H1 (cell line): Measurements from ENCODE around the gene UBE4B. TPM values are rescaled to one million over a fixed set of nuclear protein-coding genes. Genes with fewer than 3 reads are reported as not detected.

ENCODE experiments used
- CTCF ChIA-PET: fragments of 300-600 bp; sonication (Branson Sonifier 250); formaldehyde crosslinking; loops from one replicate; lab custom pipeline; 2021; ENCODE audit not compliant: partially characterized antibody; lab: Charles Lee
- POLR2A ChIA-PET: fragments of 300-600 bp; sonication (Branson Sonifier 250); formaldehyde crosslinking; loops from one replicate; lab custom pipeline; 2021; ENCODE audit warnings: inconsistent platforms; ENCODE audit not compliant: partially characterized antibody; lab: Charles Lee
- DNase-seq, 2 experiments: peaks; one replicate each; pipeline versions ENCODE4 v3.0.0 to v3.0.0-alpha.2; 2010 to 2022; ENCODE audit warnings: low spot score in 2 of 2, low read depth in 1 of 2, mixed read lengths in 1 of 2
- FAIRE-seq: peaks from 2 replicates; lab custom pipeline; 2011; peaks lifted over from hg19 to GRCh38; lab: Jason Lieb, UNC
- H2AFZ ChIP-seq: 2 replicates; pipeline ENCODE4 v1.8.1; 2012; ENCODE audit warnings: low read length, inconsistent platforms
- H2AK5ac ChIP-seq: 2 replicates; pipeline ENCODE4 v1.6.1; 2013; ENCODE audit warnings: low read depth, low read length
- H2BK120ac ChIP-seq: replicated peaks from 2 replicates; pipeline ENCODE3; 2013; ENCODE audit warnings: low read depth, low read length, inconsistent platforms
- H2BK12ac ChIP-seq: 2 replicates; pipeline ENCODE4 v1.6.1; 2013; ENCODE audit warnings: low read depth, low read length
- H2BK15ac ChIP-seq: 2 replicates; pipeline ENCODE4 v1.6.1; 2013; ENCODE audit warnings: low read length
- H2BK20ac ChIP-seq: 2 replicates; pipeline ENCODE4 v1.6.1; 2013; ENCODE audit warnings: low read length
- H2BK5ac ChIP-seq: 2 replicates; pipeline ENCODE4 v1.6.1; 2013; ENCODE audit warnings: low read depth, low read length
- H3K14ac ChIP-seq: 2 replicates; pipeline ENCODE4 v1.6.1; 2013; ENCODE audit warnings: inconsistent platforms; ENCODE audit not compliant: insufficient read length
- H3K18ac ChIP-seq: 2 replicates; pipeline ENCODE4 v1.6.1; 2013; ENCODE audit warnings: low read length; ENCODE audit errors: extremely low read depth
- H3K23ac ChIP-seq: 2 replicates; pipeline ENCODE4 v1.6.1; 2013; ENCODE audit warnings: inconsistent platforms; ENCODE audit not compliant: insufficient read length
- H3K23me2 ChIP-seq: 2 replicates; pipeline ENCODE4 v1.6.1; 2013; ENCODE audit warnings: low read depth, low read length
- H3K27ac ChIP-seq: 2 replicates; pipeline ENCODE4 v1.6.1; 2011; ENCODE audit warnings: low read depth, low read length, inconsistent platforms
- H3K27me3 ChIP-seq, 4 experiments: replicated peaks in 1 of 4; 1 replicate in 1 of 4; 2 replicates in 3 of 4; pipeline versions ENCODE4 v1.6.1 to v1.8.1; 2011 to 2013; ENCODE audit warnings: low read length in 3 of 4, mild to moderate bottlenecking in 3 of 4, inconsistent platforms in 2 of 4, mixed read lengths in 2 of 4, moderate library complexity in 1 of 4; ENCODE audit not compliant: control insufficient read depth in 3 of 4, insufficient read depth in 3 of 4; ENCODE audit errors: extremely low read depth in 1 of 4
- H3K36me3 ChIP-seq, 4 experiments: 2 replicates each; pipeline versions ENCODE4 v1.6.1 to v1.8.1; 2011 to 2013; ENCODE audit warnings: mild to moderate bottlenecking in 4 of 4, low read length in 3 of 4, moderate library complexity in 2 of 4, control low read depth in 1 of 4, inconsistent platforms in 1 of 4; ENCODE audit not compliant: insufficient read depth in 4 of 4, control insufficient read depth in 2 of 4
- H3K4ac ChIP-seq: replicated peaks from 2 replicates; pipeline ENCODE3; 2013; ENCODE audit warnings: low read length, low read depth, mixed read lengths, inconsistent platforms; ENCODE audit not compliant: insufficient read length
- H3K4me1 ChIP-seq, 4 experiments: replicated peaks in 1 of 4; 1 replicate in 1 of 4; 2 replicates in 3 of 4; pipeline versions ENCODE4 v1.6.1 to v1.8.1; 2011 to 2013; ENCODE audit warnings: low read length in 3 of 4, inconsistent platforms in 2 of 4, mixed read lengths in 1 of 4; ENCODE audit not compliant: insufficient read depth in 4 of 4, control insufficient read depth in 3 of 4
- H3K4me2 ChIP-seq, 2 experiments: 2 replicates each; pipeline versions ENCODE4 v1.6.1 to v1.8.1; 2011 to 2013; ENCODE audit warnings: low read depth in 2 of 2, low read length in 2 of 2, control low read depth in 1 of 2, inconsistent platforms in 1 of 2, mild to moderate bottlenecking in 1 of 2; ENCODE audit not compliant: insufficient read depth in 1 of 2
- H3K4me3 ChIP-seq, 4 experiments: fragments of 200-600, 300-600 bp in 1 of 4; sonication (generic), shearing (Covaris generic), sonication (Bioruptor Twin) in 1 of 4; 2 replicates each; pipeline versions ENCODE4 v1.5.1 to v1.8.1; 2011 to 2016; ENCODE audit warnings: low read length in 4 of 4, low read depth in 3 of 4, control low read depth in 2 of 4, inconsistent platforms in 2 of 4, mild to moderate bottlenecking in 2 of 4, mixed read lengths in 1 of 4, moderate library complexity in 1 of 4; ENCODE audit not compliant: insufficient read depth in 2 of 4; ENCODE audit errors: extremely low read depth in 1 of 4
- H3K56ac ChIP-seq: replicated peaks from 2 replicates; pipeline ENCODE3; 2013; ENCODE audit warnings: low read depth, mild to moderate bottlenecking, mixed read lengths, low read length, inconsistent platforms; ENCODE audit not compliant: insufficient read length
- H3K79me1 ChIP-seq: 2 replicates; pipeline ENCODE4 v1.6.1; 2013; ENCODE audit warnings: low read depth, low read length, control low read depth
- H3K79me2 ChIP-seq, 2 experiments: 2 replicates each; pipeline versions ENCODE4 v1.6.1 to v1.8.1; 2012 to 2013; ENCODE audit warnings: low read length in 2 of 2, mild to moderate bottlenecking in 2 of 2, inconsistent platforms in 1 of 2; ENCODE audit not compliant: insufficient read depth in 2 of 2, control insufficient read depth in 1 of 2
- H3K9ac ChIP-seq, 4 experiments: replicated peaks in 1 of 4; 1 replicate in 1 of 4; 2 replicates in 3 of 4; pipeline versions ENCODE4 v1.6.1 to v1.8.1; 2011 to 2013; ENCODE audit warnings: low read depth in 3 of 4, low read length in 3 of 4, control low read depth in 2 of 4, mild to moderate bottlenecking in 2 of 4, moderate library complexity in 2 of 4, inconsistent platforms in 1 of 4; ENCODE audit errors: extremely low read depth in 1 of 4
- H3K9me3 ChIP-seq, 2 experiments: 2 replicates each; pipeline versions ENCODE4 v1.6.1 to v1.8.1; 2012 to 2013; ENCODE audit warnings: mild to moderate bottlenecking in 2 of 2, moderate library complexity in 2 of 2, control low read depth in 1 of 2, inconsistent platforms in 1 of 2, low read depth in 1 of 2, low read length in 1 of 2, mixed read lengths in 1 of 2; ENCODE audit not compliant: insufficient read depth in 2 of 2
- H4K20me1 ChIP-seq, 2 experiments: replicated peaks in 1 of 2; 2 replicates each; pipeline versions ENCODE3 to v1.8.1; 2011 to 2013; ENCODE audit warnings: inconsistent platforms in 2 of 2, low read length in 2 of 2, mild to moderate bottlenecking in 1 of 2; ENCODE audit not compliant: insufficient read depth in 2 of 2, control insufficient read depth in 1 of 2
- H4K5ac ChIP-seq: 2 replicates; pipeline ENCODE4 v1.6.1; 2013; ENCODE audit warnings: low read length, low read depth, mixed read lengths, inconsistent platforms; ENCODE audit not compliant: insufficient read length
- H4K8ac ChIP-seq: 2 replicates; pipeline ENCODE4 v1.8.0; 2013; ENCODE audit warnings: mild to moderate bottlenecking, moderate library complexity, low read length, inconsistent platforms; ENCODE audit not compliant: insufficient read depth; ENCODE audit errors: extremely low read depth
- H4K91ac ChIP-seq: replicated peaks from 2 replicates; pipeline ENCODE3; 2013; ENCODE audit warnings: low read length, mixed read lengths, inconsistent platforms; ENCODE audit not compliant: insufficient read length
- POU5F1 ChIP-seq: IDR thresholded peaks from 2 replicates; pipeline ENCODE4 v1.6.1; 2011; ENCODE audit warnings: low read depth, mild to moderate bottlenecking, low read length, moderate library complexity
- RAD21 ChIP-seq, 2 experiments: IDR thresholded peaks in 1 of 2; conservative IDR thresholded peaks in 1 of 2; 2 replicates each; pipeline ENCODE4 v1.6.1; 2011; ENCODE audit warnings: low read depth in 2 of 2, low read length in 2 of 2, improper control_type of control experiment in 1 of 2, inconsistent platforms in 1 of 2, mild to moderate bottlenecking in 1 of 2, moderate library complexity in 1 of 2
- polyA plus RNA-seq, 7 experiments: library from polyadenylated mRNA; depleted of rRNA in 3 of 7; stranded (reverse) in 5 of 7; unstranded in 2 of 7; fragments of >200 nt in 5 of 7; fragments of 200-250 nt in 2 of 7; gene quantifications; 1 replicate in 5 of 7; 2 replicates in 1 of 7; 4 replicates in 1 of 7; pipeline versions ENCODE4 v1.2.1 to v1.2.3, GENCODE V29; 2011 to 2013; ENCODE audit warnings: missing spikeins in 2 of 7, mixed read lengths in 2 of 7
- total RNA-seq: library from RNA; stranded (reverse); fragmentation: NEBNext Ultra II Directional; extraction: Animal tissue kit (Norgen Biotek cat#: 25700); gene quantifications from 2 replicates; pipeline ENCODE4 v1.2.1, GENCODE V29; 2021

UBE4B gene
- total and polyA plus RNA-seq, 2 of the 8 experiments (the other 6 are each of a cell fraction or from before 2014, with no cell fraction given), result 24.5 to 90.1 TPM

DNA sequence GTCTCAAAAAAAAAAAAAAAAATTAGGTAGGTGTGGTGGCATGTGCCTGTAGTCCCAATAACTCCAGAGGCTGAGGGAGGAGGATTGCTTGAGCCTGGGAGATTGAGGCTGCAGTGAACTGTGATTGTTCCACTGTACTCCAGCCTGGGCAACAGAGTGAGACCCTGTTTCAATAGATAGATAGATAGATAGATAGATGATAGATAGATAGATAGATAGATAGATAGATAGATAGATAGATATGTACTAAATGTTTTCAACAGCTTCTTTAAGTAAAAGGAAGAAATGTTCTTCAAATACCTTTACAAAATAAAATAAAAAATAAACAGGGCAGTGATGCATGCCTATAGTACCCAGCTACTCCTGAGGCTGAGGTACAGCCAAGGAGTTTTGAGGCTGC is 187.4 kb downstream of the UBE4B start:
- no peak overlapping the region for H3K4ac ChIP-seq
- H2BK120ac ChIP-seq, result no peak overlapping the region
- peaks cover 0 to 3% (median 0%) of the 10 kb centered on the region in 4 experiments; a peak in 2 of 7 replicates for H3K4me1 ChIP-seq
- H3K23ac ChIP-seq, result no peak overlapping the region
- H3K9ac ChIP-seq, result no peak overlapping the region
- POLR2A ChIA-PET, result interaction anchor here (2.0 kb wide), 1 partner anchor 10 kb away, joined by 6 read pairs; the partner anchor contains the start of gene KIF1B
- H3K23me2 ChIP-seq, result no peaks in the 10 kb centered on the region
- FAIRE-seq (no peak), DNase-seq (no peak)
- no peak overlapping the region for H3K14ac ChIP-seq
- H3K4me2 ChIP-seq, result no peak overlapping the region
- H4K91ac ChIP-seq, result no peak overlapping the region
- no peak overlapping the region for H2AK5ac ChIP-seq
- H2BK15ac ChIP-seq, result no peak overlapping the region
- H3K79me2 ChIP-seq, result peaks cover 19 to 96% of the 10 kb centered on the region in 2 experiments
- no peak overlapping the region for H3K56ac ChIP-seq
- H4K5ac ChIP-seq, result no peak overlapping the region
- CTCF ChIA-PET, result interaction anchor here (1.0 to 2.5 kb wide), 2 partner anchors 10 to 36 kb away, joined by 3 to 7 read pairs; partner anchors contain the start of gene KIF1B
- H2AFZ ChIP-seq, result no peak overlapping the region
- peaks cover 9 to 11% of the 10 kb centered on the region in 2 experiments for H3K9me3 ChIP-seq
- no peak for TF ChIP-seq RAD21 (IDR thresholded peaks at IDR 0.05 in 1 of 2, conservative IDR thresholded peaks at IDR 0.05 in 1 of 2; ENCODE audit: low read depth in 2 of 2, low read length in 2 of 2)
- TF ChIP-seq POU5F1, result no peak
- H3K27me3 ChIP-seq, result no peaks in the 10 kb centered on the region
- peaks cover 9% of the 10 kb centered on the region in 2 experiments for H4K20me1 ChIP-seq
- peaks cover 0 to 2% (median 0%) of the 10 kb centered on the region in 4 experiments; a peak in 1 of 8 replicates for H3K36me3 ChIP-seq
- no peak overlapping the region for H2BK12ac ChIP-seq
- H3K79me1 ChIP-seq, result peaks cover 16% of the 10 kb centered on the region
- H3K18ac ChIP-seq, result no peak overlapping the region
- H3K4me3 ChIP-seq, result no peak overlapping the region
- no peak overlapping the region for H2BK5ac ChIP-seq
- H3K27ac ChIP-seq, result no peak overlapping the region
- H4K8ac ChIP-seq, result no peak overlapping the region
- no peak overlapping the region for H2BK20ac ChIP-seq
